Nephron progenitor cell (in vitro differentiated cells): ENCODE data around the gene OR52I1.

Experiments
- DNase-seq: peaks from one replicate; pipeline ENCODE4 v3.0.0; 2021
- H3K27ac Mint-ChIP-seq: 2 replicates; pipeline ENCODE4 v1.8.0; 2021; ENCODE audit warnings: mild to moderate bottlenecking, moderate library complexity, mixed read lengths
- H3K27me3 Mint-ChIP-seq: 2 replicates; pipeline ENCODE4 v1.8.0; 2021; ENCODE audit warnings: mild to moderate bottlenecking, low read depth, mixed read lengths; ENCODE audit not compliant: poor library complexity
- H3K36me3 Mint-ChIP-seq: 2 replicates; pipeline ENCODE4 v1.8.0; 2021; ENCODE audit warnings: low read depth, mixed read lengths
- H3K4me1 Mint-ChIP-seq: 2 replicates; pipeline ENCODE4 v1.8.0; 2021; ENCODE audit warnings: mixed read lengths
- H3K4me3 Mint-ChIP-seq: 2 replicates; pipeline ENCODE4 v1.8.0; 2021; ENCODE audit warnings: mild to moderate bottlenecking, moderate library complexity, mixed read lengths
- H3K9me3 Mint-ChIP-seq: 2 replicates; pipeline ENCODE4 v1.8.0; 2021; ENCODE audit warnings: mild to moderate bottlenecking, moderate library complexity, mixed read lengths
- TF ChIP-seq, protein P1 (sequence below): fragments of 200-600 bp; sonication (generic); IDR thresholded peaks from 2 replicates; pipeline ENCODE4 v1.5.0; 2021; ENCODE audit warnings: antibody characterized with exemption

The OR52I1 gene

DNA sequence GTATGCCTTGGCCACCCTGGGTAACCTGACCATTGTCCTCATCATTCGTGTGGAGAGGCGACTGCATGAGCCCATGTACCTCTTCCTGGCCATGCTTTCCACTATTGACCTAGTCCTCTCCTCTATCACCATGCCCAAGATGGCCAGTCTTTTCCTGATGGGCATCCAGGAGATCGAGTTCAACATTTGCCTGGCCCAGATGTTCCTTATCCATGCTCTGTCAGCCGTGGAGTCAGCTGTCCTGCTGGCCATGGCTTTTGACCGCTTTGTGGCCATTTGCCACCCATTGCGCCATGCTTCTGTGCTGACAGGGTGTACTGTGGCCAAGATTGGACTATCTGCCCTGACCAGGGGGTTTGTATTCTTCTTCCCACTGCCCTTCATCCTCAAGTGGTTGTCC lies 46.1 kb downstream of the OR52I1 start:
- H3K9me3 Mint-ChIP-seq, result no peaks in the 10 kb centered on the region
- H3K27me3 Mint-ChIP-seq, result peaks cover 2% of the 10 kb centered on the region
- TF ChIP-seq, protein P1, sequence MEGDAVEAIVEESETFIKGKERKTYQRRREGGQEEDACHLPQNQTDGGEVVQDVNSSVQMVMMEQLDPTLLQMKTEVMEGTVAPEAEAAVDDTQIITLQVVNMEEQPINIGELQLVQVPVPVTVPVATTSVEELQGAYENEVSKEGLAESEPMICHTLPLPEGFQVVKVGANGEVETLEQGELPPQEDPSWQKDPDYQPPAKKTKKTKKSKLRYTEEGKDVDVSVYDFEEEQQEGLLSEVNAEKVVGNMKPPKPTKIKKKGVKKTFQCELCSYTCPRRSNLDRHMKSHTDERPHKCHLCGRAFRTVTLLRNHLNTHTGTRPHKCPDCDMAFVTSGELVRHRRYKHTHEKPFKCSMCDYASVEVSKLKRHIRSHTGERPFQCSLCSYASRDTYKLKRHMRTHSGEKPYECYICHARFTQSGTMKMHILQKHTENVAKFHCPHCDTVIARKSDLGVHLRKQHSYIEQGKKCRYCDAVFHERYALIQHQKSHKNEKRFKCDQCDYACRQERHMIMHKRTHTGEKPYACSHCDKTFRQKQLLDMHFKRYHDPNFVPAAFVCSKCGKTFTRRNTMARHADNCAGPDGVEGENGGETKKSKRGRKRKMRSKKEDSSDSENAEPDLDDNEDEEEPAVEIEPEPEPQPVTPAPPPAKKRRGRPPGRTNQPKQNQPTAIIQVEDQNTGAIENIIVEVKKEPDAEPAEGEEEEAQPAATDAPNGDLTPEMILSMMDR, result no peak
- no peak overlapping the region for H3K27ac Mint-ChIP-seq
- no peaks in the 10 kb centered on the region for H3K36me3 Mint-ChIP-seq
- peaks cover 34% of the 10 kb centered on the region for H3K4me1 Mint-ChIP-seq
- no peak for DNase-seq
- H3K4me3 Mint-ChIP-seq, result no peak overlapping the region

GRCh38 chr11:4641501-4641900 lies 47.7 kb downstream of the OR52I1 start:
- peaks cover 41% of the 10 kb centered on the region for H3K4me1 Mint-ChIP-seq
- no peaks in the 10 kb centered on the region for H3K9me3 Mint-ChIP-seq
- TF ChIP-seq, protein P1, result no peak
- H3K36me3 Mint-ChIP-seq, result no peaks in the 10 kb centered on the region
- no peak for DNase-seq
- H3K27ac Mint-ChIP-seq, result no peak overlapping the region
- peaks cover 2% of the 10 kb centered on the region for H3K27me3 Mint-ChIP-seq
- H3K4me3 Mint-ChIP-seq, result no peak overlapping the region

- peaks cover 41% of the 10 kb centered on the region for H3K4me1 Mint-ChIP-seq
- TF ChIP-seq, protein P1, result no peak
- DNase-seq, result no peak
- no peak overlapping the region for H3K27ac Mint-ChIP-seq
- H3K9me3 Mint-ChIP-seq, result no peaks in the 10 kb centered on the region
- H3K27me3 Mint-ChIP-seq, result peaks cover 2% of the 10 kb centered on the region
- no peaks in the 10 kb centered on the region for H3K36me3 Mint-ChIP-seq
- no peak overlapping the region for H3K4me3 Mint-ChIP-seq
These were observed 48.2 kb downstream of the OR52I1 start for GRCh38 chr11:4642043-4642442.

DNA sequence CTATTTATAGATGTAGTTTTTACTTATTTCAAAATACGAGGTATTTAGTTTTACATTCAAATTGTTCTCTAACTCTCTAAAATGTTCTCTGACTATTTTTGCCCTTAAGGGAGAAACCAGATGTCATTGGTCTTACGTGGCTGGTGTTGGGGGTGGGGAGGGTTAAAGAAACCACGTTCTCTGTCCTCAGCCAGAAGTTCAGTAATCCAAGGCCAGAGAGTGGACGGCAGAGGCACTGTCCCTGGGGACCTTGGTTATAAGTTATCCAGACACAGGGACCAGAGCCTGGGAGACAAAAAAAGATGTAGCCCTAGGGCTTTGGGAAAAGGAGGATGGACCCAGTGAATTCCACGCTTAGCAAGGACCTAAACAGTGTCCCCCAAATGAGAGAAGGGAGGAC lies 49.2 kb downstream of the OR52I1 start:
- no peak for DNase-seq
- H3K4me3 Mint-ChIP-seq, result no peak overlapping the region
- TF ChIP-seq, protein P1, result no peak
- peaks cover 44% of the 10 kb centered on the region for H3K4me1 Mint-ChIP-seq
- H3K27ac Mint-ChIP-seq, result no peak overlapping the region
- H3K27me3 Mint-ChIP-seq, result peaks cover 2% of the 10 kb centered on the region
- H3K9me3 Mint-ChIP-seq, result no peaks in the 10 kb centered on the region
- no peaks in the 10 kb centered on the region for H3K36me3 Mint-ChIP-seq

DNA sequence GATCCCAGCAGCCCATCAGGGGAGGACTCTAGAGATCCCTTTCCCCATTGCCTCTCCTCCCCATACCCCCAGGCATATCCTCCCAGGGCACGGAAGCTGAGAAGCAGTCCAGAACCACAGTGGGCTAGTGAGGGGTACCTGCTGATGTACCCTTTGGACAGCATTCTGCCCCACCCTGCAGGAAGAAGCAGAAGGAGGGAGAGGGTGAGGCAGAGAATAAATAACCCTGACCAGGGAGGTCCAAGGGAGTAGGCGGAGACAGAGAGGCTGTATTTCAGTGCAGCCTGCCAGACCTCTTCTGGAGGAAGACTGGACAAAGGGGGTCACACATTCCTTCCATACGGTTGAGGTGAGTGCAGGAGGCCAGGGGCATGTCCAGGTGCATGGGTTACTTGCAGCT lies 49.8 kb downstream of the OR52I1 start, which contains the start of gene OR51E1:
OR51E1 (plus strand) TSS at position 301 of the 400 bp plus-strand sequence. CDS start 8,545 bp downstream, outside the sequence.
- no peaks in the 10 kb centered on the region for H3K36me3 Mint-ChIP-seq
- H3K4me1 Mint-ChIP-seq, result peaks cover 45% of the 10 kb centered on the region
- TF ChIP-seq, protein P1, result no peak
- H3K27ac Mint-ChIP-seq, result peak within 1 kb of the TSS; percentile 57
- no peaks in the 10 kb centered on the region for H3K9me3 Mint-ChIP-seq
- peak within 1 kb of the TSS; percentile 43 for H3K4me3 Mint-ChIP-seq
- no peak for DNase-seq
- peaks cover 2% of the 10 kb centered on the region for H3K27me3 Mint-ChIP-seq

DNA sequence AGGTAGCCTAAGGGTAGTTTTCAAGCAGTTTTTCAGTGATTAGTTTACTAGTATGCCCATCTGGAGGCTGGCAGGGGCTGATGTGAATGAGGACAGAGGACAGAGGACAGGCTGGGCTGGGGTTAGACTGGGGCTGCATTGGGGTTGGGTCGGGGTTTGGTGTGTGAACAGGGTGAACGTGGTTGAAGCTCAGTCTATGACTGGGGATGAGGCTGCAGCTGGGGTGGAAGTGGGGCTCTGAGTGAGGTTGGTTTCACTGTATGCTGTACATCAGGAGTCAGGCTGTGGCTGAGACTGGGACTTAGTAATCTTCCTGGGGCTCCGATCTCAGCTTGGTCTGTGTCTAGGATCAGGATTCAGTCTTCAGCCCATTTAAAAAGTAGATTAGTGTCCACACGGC lies 50.4 kb downstream of the OR52I1 start:
- Mint-ChIP-seq H3K36me3 (no peaks in the 10 kb centered on the region), H3K27me3 (peaks cover 2% of the 10 kb centered on the region), H3K27ac (peak overlapping the region; percentile 57), H3K4me3 (peak overlapping the region; percentile 43), H3K4me1 (peaks cover 45% of the 10 kb centered on the region), H3K9me3 (no peaks in the 10 kb centered on the region)
- DNase-seq, result no peak
- TF ChIP-seq, protein P1, result no peak
